C4-2B (cell line): Measurements from ENCODE around the gene UACA.
"Not testable (repeated sequence)": the region's sequence is repeated elsewhere in the genome, so short reads cannot be mapped to it uniquely, and the experiment has no call there.

Source experiments
- CTCF ChIP-seq: fragments of 450-650 bp; conservative IDR thresholded peaks from 2 replicates; pipeline ENCODE4 v1.5.1; 2017; ENCODE audit warnings: mild to moderate bottlenecking
- ZFX ChIP-seq: fragments of 450-650 bp; IDR thresholded peaks from 2 replicates; pipeline ENCODE4 v1.6.1; 2017

- TF ChIP-seq CTCF, ZFX: not testable (repeated sequence)
Measured at GRCh38 chr15:70735040-70735439, 28.3 kb downstream of the UACA start.
